HG03575 (cell line): ENCODE results near the gene DUSP15.
"Not testable (repeated sequence)": the region's sequence is repeated elsewhere in the genome, so short reads cannot be mapped to it uniquely, and the experiment has no call there.

Experiments
- ATAC-seq: cut with Tn5 transposase; IDR thresholded peaks from one replicate; pipeline ENCODE4 v1.9.1; 2021; ENCODE audit not compliant: unreplicated experiment, insufficient number of reproducible peaks, low FRiP score; ENCODE audit errors: extremely low read depth

DUSP15 gene

DNA sequence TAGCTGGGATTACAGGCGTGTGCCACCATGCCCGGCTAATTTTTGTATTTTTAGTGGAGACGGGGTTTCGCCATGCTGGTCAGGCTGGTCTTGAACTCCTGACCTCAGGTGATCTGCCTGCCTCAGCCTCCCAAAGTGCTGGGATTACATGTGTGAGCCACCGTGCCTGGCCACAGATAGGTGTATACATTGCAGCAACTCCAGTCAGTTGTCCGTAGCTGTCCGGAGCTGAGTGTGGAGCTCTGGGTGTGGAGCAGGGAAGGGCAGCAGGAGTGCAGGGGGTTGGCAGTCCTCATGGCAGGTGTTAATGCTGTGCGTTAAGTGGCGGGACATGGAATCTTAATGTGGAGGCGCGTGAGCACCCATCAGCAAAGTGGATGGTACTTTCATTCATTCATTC, 42.3 kb downstream of the DUSP15 start:
- ATAC-seq: not testable (repeated sequence)

DNA sequence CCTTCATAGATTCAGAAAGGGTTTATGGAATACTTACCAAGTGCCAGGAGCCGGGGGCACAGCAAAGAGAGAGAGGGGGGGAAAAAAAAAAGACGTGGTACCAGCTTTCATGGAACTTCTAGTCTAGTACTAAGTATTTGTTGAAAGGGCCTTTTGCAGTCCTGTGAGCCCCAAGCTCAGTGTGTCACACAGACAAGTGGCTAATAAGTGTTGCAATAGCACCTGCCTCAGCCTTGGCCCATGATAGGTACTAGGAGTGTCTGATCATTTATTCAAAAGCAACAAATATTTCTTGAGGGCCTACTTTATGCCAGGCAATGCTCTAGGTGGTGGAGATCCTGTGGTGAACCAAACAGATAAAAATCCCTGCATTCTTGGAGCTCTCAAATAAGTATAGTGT, 43.3 kb downstream of the DUSP15 start:
- ATAC-seq: no peak

DNA sequence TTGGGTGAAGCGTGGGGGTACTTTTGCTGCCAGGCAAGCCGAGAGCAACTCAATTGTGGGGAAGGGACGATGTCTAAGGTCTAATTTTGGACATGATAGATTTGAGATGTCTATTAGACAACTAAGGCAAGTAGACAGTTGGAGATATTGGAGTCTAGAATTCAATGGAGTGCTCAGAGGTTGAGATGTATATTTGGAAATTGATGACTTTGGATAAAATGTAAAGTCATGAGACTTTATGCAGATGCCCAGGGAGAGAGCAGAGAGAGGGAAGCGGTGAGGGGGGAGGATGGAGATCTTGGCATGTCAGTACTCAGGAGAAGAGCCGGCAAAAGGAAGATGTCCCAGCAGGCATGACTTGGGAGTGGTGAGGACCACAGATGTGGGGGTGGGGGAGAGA, 44.3 kb downstream of the DUSP15 start:
- no peak for ATAC-seq

DNA sequence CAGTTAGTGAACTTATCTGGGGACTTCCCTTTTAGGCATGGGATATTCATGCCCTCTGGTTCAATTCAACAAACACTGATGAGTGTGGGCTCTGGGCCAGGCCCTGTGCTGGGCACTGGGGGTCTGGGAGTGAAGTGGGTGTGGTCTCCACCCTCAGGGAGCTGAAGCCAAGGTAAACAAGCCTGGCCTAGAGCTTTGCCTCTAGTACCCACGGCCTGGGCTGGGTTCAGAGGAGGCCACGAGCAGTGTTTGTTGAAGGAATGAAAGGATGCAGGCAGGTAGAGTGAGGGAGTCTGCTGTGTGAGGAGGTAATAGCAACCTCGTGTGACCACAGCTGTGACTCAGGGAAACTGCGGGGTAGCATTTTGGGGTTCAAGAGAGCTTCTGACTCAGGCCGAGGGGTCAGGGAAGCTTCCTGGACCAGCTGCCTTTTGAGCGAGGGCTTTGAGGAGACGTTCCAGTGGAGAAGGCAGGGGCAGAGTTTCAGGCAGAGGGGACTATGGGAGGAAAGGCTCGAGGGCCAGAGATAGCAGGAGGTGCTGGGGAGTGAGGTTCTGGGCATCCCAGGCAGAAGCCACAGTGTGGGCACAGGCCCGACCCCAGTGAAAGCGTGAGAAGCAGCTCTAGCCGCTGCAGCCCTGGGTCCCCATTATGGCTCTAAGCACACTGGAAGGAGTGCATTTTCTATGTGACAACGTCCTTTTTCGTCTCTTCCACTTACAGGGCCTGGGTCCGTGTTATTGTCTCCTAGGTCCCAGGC, 45.6 kb downstream of the DUSP15 start:
- ATAC-seq: no peak

DNA sequence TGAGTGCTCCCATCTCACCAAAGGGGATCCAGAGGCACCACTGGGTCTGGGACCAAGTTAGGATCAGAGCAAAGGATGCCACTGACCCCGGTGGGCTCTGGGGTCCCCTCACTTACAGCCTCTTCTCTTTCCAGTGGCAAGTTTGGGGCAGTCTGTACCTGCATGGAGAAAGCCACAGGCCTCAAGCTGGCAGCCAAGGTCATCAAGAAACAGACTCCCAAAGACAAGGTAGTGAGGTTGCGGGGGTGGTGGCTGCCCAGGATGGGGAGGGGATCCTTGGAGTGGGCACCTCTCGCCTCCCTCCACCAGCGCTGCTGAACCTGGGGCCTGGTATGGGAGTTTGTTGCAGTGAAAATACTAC, 46.2 kb downstream of the DUSP15 start:
- no peak for ATAC-seq

DNA sequence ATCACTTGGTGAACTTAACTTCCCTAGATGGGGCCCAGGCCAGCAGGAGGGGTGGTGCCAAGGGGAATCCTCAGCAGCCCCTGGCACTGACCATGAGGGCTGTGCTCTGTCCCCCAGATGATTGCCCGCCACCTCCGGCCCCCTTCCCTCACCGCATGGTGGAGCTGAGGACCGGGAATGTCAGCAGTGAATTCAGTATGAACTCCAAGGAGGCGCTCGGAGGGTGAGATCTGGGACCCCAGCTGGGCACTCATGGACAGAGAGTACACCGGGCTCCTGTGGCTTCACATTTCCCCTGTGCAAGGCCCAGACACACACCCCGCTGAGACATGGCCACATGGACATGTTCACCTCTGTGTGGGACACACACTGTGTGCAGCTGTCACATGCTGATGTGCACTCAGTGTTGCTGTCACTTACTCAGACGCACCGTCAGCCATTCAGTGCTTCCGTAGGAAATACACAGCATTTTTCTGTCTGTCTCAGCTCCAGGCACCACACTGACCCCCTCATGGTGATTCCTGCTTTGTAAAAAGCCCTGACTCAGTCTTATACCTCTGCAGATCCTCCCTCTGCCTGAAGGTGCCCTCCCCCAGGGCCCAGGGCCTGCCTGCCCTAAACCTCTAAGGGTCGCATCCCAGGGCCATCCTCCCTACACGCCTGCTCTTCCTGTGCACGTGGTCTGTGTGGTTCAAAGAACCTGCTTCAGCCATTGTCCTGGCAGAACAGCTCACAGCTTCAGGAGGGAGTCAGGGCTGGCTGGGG, 46.8 kb downstream of the DUSP15 start:
- ATAC-seq: no peak

DNA sequence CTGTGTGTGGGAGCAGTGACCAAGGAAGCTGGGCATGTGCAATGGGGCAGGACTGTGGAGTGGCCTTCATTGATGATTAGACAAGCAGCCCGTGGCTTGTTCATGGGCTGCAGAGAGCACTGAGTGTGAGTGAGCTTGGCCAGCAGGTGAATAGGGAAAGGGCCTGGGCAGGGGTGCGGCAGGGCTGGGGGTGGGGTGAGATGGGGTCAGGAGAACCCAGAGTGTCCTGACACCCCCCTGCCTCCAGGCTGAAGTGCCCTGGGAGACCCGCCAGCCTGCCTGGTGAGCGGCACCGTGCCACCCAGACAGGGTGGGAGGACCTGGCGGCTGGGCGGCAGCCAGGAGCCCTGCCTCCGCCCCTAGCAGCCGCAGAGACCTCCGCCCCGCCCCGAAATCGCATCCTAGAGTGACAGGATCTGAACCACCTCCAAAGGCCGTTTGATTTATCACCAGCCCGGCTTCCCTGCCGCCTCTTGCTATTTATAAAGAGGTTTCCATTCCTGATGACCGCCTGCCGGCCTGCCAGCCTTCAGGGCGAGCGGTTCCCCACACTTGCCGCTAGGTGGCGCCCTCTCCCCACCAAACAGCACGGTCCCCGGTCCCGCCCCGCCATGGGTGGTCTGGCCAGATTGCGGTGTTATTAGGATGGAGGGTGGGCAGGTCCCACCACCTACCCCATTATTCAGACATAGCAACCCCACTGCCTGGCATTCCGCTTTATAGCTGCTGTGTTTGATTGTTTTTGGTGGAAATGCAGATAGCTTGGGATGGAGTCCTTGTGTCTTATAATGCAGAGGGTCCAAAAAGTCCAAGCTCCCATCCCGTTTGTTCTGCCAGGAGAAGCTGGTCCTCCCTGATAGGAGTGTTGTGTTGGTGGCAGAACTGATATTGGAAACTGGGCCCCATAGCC, 47.7 kb downstream of the DUSP15 start:
- no peak for ATAC-seq

DNA sequence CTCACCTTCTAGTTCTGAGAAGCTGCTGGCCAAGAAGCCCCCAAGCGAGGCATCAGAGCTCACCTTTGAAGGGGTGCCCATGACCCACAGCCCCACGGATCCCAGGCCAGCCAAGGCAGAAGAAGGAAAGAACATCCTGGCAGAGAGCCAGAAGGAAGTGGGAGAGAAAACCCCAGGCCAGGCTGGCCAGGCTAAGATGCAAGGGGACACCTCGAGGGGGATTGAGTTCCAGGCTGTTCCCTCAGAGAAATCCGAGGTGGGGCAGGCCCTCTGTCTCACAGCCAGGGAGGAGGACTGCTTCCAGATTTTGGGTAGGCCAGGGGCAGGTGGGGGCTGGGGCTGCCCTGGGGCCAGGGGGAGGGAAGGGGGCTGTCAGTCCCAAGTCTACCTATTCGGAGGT, 48.9 kb downstream of the DUSP15 start:
- no peak for ATAC-seq

DNA sequence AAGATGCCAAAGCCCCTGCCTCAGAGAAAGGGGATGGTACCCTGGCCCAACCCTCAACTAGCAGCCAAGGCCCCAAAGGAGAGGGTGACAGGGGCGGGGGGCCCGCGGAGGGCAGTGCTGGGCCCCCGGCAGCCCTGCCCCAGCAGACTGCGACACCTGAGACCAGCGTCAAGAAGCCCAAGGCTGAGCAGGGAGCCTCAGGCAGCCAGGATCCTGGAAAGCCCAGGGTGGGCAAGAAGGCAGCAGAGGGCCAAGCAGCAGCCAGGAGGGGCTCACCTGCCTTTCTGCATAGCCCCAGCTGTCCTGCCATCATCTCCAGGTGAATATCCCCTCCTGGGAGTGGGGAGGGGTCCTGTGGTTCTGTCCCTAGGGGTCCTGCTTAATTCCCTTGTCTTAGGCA, 50.1 kb downstream of the DUSP15 start:
- no peak for ATAC-seq

DNA sequence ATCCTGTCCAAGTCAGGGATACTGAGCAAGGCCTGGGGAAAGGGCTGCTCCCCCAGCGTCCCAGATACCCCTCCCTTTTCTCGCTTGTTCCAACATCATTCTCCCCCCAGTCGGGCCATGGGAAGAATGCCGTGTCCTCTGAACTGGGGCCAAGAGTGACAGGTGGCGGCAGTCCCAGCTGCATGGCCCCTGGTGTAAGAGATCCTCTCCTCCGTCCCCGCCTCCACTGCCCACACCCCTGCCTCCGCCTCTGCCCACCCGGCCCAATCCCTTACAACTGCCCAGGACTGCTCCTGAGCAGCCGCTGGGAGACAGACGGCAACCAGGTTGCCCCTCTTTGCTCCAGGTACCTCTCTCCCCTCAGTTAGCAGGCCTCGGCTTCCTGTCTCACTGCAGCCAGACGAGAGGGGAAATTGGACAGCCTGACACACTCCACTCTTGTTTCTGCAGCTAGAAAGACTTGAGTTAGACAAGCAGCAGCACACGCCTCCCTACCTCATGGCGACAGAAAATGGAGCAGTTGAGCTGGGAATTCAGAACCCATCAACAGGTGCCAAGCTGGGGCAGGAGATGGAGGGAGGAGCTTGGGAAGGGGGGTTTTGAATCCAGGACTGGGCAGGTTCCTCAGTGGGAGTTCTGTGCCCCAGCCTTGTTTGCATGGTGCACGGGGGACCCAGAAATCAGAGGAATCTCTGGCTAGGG, 51.1 kb downstream of the DUSP15 start, which contains the start of gene MYLK2:
Gene MYLK2, plus strand, starts transcription at position 274 of the 702 bp plus-strand sequence. Its CDS starts 225 bp downstream, at position 499.
- no peak for ATAC-seq

DNA sequence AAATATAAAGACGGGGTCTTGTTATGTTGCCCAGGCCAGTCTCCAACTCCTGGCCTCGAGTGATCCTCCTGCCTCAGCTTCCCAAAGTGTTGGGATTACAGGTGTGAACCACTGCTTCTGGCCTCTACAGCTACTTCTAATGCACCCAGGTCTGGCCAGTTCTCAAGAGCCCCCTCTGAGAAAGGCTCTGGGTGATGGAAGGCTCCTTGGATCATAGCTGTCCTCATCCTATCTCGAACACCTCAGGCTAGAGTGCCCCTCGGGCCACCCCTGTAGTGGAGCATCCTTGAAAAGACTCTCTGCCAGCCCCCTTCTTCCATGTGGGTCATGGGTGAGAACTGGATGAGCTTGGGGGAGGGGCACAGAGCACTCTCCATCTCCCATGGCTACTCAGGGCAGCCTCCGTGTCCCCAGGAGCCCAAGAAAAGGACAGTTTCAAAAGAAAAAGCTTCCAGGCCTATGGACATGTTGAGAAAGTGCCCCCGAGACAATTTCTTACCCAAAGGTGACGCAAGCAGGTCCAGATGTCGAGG, 51.9 kb downstream of the DUSP15 start:
- ATAC-seq: no peak

DNA sequence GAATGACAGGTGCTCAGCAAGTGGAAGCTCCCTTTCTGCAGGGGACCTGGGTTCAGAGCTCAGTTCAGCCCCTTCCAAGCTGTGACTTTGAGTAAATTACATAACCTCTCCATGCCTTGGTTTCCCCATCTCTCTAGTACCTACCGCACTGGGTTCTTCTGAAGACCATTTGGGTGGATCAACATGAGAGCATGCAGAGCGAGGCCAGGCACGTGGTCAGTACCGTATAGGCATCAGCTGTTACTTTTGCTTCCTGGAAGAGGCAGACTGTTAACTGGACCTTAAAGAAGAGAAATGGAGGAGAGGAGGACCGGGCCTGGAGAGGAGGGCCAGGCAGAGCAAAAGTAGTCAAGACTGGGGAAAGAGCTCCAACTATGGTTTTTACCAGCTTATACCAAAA, 52.9 kb downstream of the DUSP15 start:
- ATAC-seq: no peak

DNA sequence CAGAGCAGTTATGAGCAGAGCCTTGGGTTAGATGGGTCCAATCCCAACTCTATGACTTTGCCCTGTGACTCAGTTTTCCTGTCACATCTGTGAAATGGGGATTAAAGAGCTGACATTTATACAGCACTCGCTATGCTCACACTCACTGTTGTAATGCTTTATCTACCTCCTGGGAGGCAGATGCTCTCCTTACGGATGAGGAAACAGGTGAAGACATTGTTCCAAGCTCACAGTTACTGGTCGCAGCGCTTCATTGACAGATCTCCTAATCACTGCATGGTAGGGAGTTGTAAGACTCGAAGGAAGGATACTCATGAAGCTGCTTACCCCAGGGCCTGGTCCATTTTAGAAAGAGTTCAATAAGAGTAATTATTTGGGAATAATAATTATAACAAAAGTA, 54.1 kb downstream of the DUSP15 start:
- ATAC-seq: no peak

DNA sequence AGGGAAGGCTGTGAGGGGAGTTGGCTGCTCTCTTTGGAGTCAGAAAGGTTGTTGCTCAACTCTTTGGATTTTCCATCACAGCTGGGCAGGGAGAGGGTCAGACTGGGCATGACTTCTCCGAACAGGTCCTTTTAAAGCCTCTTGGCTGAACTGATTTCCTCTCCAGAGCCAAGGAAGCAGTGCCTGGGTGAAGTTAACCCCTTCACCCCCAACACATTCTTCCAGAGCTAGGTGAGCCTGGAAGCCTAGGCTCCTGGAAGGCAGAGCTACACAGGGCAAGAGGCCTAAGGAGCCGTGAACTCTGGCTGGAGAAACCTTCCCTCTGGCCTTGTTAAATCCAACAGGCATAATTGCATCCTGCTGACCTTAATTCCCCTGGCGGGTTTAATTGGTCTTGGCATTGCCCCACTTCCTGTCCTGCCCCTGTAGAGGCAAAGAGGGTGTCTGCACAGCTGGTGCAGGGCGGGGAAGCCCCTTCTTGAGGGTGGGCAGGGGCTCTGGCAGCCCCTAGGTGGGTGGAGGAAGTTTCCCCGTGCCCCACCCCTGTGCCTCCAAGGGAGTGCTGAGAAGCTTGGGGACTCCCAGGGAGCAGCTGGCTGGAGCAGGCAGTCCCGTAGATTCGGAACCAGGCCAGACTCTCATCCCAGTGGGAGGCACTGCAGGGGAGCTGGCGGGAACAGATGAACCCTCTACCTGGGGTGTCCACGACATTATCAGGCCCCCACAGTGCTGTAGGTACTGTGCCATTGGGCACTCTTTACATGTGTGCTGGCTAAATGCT, 54.7 kb downstream of the DUSP15 start:
- ATAC-seq: no peak

DNA sequence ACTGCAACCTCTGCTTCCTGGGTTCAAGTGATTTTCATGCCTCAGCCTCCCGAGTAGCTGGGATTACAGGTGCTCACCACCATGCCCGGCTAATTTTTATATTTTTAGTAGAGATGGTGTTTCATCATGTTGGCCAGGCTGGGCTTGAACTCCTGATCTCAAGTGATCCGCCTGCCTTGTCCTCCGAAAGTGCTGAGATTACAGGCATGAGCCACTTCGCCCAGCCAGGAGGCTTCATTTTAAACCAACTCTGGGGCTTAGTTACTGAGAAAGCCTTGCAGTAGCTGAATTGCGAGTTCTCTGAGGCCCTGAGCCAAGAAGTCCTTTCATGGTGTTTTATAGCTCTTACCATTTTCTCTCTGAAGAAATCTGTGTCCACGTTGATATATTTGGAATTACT, 56.2 kb downstream of the DUSP15 start:
- not testable (repeated sequence) for ATAC-seq

DNA sequence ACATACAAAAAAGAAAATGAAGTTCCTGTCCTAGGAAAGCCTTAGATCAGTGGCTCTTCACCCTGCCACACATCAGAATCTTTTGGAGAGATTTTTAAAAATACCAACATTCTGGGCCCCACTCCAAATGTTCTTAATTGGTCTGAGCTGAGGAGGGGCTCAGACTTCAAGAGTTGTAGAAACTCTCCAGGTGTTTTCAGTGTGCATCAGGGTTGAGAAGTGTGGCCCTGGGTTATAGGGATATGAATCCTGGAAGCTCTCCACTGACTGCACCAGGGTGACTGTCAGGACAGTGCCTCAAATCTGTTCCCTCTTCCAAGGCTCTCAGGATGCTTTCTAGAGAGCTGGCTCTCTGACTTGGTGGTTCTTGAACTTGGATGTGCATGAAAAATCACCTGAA, 56.7 kb downstream of the DUSP15 start:
- ATAC-seq: no peak

DNA sequence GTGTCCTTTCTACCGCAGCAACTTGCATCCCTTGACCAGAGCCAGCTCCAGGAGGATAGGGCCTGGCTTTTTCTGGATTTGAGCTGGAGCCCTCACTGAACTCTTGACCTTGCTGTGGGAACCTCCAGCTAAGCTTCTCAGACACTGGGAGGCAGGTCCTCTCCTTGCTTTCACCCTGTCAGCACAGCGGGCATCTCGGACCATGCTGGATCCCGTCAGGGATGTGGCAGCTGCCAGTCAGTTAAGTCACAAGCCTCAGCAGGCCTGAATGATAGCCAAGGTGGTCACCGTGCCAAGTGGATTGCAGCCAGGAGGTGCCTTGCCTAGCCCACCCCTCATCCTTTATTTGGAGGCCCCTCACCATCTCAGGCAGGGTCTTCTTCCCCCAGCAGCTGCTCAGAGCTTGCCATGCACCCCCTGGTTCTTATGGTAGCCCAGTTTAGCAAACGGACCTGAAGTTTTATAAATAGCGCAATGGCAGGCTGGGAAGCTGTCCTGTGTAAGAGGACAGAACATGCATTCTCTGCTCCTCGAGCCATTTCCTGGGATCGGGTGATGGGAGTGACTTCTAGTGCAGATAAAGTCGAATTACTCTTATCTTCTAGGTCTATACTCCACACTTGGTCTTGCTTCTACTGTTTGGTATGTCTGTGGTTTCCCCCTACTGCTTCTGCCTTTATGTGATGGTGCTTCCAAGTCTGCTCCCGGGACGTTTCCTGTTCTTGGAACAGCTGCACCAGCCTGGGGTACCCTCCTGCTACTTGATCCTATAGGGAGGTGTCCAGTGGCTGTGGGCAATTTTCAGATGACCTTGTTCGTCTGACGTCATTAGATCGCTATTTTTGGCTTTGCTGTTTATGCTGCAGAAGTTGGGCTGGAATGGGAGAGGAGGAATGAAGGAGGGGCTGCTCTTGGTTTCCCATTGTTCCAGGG, 58.3 kb downstream of the DUSP15 start:
- no peak for ATAC-seq
